ENCODE results near the gene IL20. TPM values are rescaled to one million over a fixed set of nuclear protein-coding genes. Genes with fewer than 3 reads are reported as not detected.

IL20 gene
- total and polyA plus RNA-seq, 2 of the 13 experiments (the other 11 are each of a cell fraction or from before 2014, with no cell fraction given) = 0.05 TPM; not detected in 1

DNA sequence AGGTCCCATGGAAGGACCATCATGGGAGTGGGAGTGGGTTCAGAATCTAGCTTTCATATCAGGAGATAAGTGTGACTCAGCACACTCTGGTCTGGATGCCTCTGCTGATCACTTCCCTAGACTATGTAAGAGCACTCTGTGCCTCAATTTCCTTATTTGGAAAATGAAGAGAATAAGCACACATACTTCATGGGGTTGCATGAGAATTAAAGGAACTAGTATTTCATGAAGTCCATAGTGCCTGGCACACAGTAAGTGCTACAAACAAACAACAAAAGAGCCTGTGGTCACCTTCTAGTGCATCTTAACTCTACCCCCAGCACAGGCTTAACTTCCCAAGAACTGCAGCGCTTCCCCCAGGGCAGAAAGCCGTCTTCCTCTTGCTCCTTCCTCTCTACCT lies 9.6 kb upstream of the IL20 start:
- no peaks in the 10 kb centered on the region for H4K20me1 ChIP-seq (ENCODE audit: insufficient read depth, low read length)
- H2AFZ ChIP-seq (ENCODE audit: low read length) = no peak overlapping the region
- no peaks in the 10 kb centered on the region for H3K36me3 ChIP-seq (replicated peaks in 1 of 2; ENCODE audit: control insufficient read depth in 1 of 2, insufficient read depth in 2 of 2, low read length in 2 of 2)
- no peaks in the 10 kb centered on the region; the same call in 1 of the 2 replicates for H3K9me3 ChIP-seq (ENCODE audit: low read length)
- TF ChIP-seq KMT2A (CRISPR knock-in tag; IDR thresholded peaks at IDR 0.05) (no peak), U2AF1 (optimal IDR thresholded peaks at IDR 0.05; ENCODE audit: low read depth, low read length) (no peak), TBX2 (CRISPR knock-in tag; IDR thresholded peaks at IDR 0.05; ENCODE audit: borderline replicate concordance) (no peak), KAT2B (IDR thresholded peaks at IDR 0.05; ENCODE audit: borderline replicate concordance, low read depth, low read length) (no peak), AHR (CRISPR knock-in tag; IDR thresholded peaks at IDR 0.05) (no peak), ZKSCAN1 (IDR thresholded peaks at IDR 0.05; ENCODE audit: low read length) (no peak)
- TF ChIP-seq, protein P1, sequence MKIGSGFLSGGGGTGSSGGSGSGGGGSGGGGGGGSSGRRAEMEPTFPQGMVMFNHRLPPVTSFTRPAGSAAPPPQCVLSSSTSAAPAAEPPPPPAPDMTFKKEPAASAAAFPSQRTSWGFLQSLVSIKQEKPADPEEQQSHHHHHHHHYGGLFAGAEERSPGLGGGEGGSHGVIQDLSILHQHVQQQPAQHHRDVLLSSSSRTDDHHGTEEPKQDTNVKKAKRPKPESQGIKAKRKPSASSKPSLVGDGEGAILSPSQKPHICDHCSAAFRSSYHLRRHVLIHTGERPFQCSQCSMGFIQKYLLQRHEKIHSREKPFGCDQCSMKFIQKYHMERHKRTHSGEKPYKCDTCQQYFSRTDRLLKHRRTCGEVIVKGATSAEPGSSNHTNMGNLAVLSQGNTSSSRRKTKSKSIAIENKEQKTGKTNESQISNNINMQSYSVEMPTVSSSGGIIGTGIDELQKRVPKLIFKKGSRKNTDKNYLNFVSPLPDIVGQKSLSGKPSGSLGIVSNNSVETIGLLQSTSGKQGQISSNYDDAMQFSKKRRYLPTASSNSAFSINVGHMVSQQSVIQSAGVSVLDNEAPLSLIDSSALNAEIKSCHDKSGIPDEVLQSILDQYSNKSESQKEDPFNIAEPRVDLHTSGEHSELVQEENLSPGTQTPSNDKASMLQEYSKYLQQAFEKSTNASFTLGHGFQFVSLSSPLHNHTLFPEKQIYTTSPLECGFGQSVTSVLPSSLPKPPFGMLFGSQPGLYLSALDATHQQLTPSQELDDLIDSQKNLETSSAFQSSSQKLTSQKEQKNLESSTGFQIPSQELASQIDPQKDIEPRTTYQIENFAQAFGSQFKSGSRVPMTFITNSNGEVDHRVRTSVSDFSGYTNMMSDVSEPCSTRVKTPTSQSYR (CRISPR knock-in tag; IDR thresholded peaks at IDR 0.05; ENCODE audit: borderline replicate concordance) = no peak
- TF ChIP-seq, protein P2, sequence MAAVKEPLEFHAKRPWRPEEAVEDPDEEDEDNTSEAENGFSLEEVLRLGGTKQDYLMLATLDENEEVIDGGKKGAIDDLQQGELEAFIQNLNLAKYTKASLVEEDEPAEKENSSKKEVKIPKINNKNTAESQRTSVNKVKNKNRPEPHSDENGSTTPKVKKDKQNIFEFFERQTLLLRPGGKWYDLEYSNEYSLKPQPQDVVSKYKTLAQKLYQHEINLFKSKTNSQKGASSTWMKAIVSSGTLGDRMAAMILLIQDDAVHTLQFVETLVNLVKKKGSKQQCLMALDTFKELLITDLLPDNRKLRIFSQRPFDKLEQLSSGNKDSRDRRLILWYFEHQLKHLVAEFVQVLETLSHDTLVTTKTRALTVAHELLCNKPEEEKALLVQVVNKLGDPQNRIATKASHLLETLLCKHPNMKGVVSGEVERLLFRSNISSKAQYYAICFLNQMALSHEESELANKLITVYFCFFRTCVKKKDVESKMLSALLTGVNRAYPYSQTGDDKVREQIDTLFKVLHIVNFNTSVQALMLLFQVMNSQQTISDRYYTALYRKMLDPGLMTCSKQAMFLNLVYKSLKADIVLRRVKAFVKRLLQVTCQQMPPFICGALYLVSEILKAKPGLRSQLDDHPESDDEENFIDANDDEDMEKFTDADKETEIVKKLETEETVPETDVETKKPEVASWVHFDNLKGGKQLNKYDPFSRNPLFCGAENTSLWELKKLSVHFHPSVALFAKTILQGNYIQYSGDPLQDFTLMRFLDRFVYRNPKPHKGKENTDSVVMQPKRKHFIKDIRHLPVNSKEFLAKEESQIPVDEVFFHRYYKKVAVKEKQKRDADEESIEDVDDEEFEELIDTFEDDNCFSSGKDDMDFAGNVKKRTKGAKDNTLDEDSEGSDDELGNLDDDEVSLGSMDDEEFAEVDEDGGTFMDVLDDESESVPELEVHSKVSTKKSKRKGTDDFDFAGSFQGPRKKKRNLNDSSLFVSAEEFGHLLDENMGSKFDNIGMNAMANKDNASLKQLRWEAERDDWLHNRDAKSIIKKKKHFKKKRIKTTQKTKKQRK (IDR thresholded peaks at IDR 0.05; ENCODE audit: low read length) = no peak
- intact Hi-C loops (cut with micrococcal nuclease; ENCODE audit: unreplicated experiment) = no loop called here
- no peak for ATAC-seq
- DNase-seq (ENCODE audit: low spot score) = no peak
- H3K4me3 ChIP-seq (replicated peaks in 1 of 3; ENCODE audit: insufficient read depth in 1 of 3, low read depth in 2 of 3, low read length in 3 of 3) = no peak overlapping the region
- H3K4me2 ChIP-seq (ENCODE audit: low read depth, low read length) = no peak overlapping the region
- no peaks in the 10 kb centered on the region for H3K79me2 ChIP-seq (ENCODE audit: insufficient read depth, low read length)
- no peak overlapping the region for H3K9ac ChIP-seq (ENCODE audit: insufficient read depth, low read depth, low read length)
- H3K27me3 ChIP-seq (ENCODE audit: control insufficient read depth in 1 of 2, insufficient read depth in 2 of 2, low read length in 2 of 2) = no peaks in the 10 kb centered on the region; a peak in 1 of 5 replicates
- no peak for FAIRE-seq
- H3K4me1 ChIP-seq (ENCODE audit: insufficient read depth, low read length) = no peaks in the 10 kb centered on the region
- ChIA-PET POLR2A (no interaction called here), CTCF (ENCODE audit: low intra/inter-chr PET ratio, low total read pairs) (interaction anchor here (0.7 kb wide), 1 partner anchor 127 kb away, joined by 3 read pairs; no protein-coding TSS in a partner anchor)
- in situ Hi-C loops (cut with HindIII; ENCODE audit: extremely low pct_ligation_motif_present, low pct_unique_long_range_greater_than_20kb) = no loop called here
- WGBS (ENCODE audit: low lambda C conversion rate) = 32% methylated on average over 2 of the region's 2 CpGs
- H3K27ac ChIP-seq (ENCODE audit: extremely low read length, insufficient read depth, low read length) = no peak overlapping the region
- BruUV-seq (replicated peaks) = no TSS peak
